GM12878 (cell line): ENCODE results near the gene AFAP1L2. TPM values are rescaled to one million over a fixed set of nuclear protein-coding genes. Genes with fewer than 3 reads are reported as not detected.

Source experiments
- ATAC-seq: fragments of 200-7000 bp; cut with Tn5 transposase; 3 replicates; pipeline ENCODE4 v1.9.1; 2020; ENCODE audit warnings: mild to moderate bottlenecking, moderate library complexity
- BruUV-seq: library from RNA; stranded (reverse); fragments of 400-500 nt; replicated peaks from 2 replicates; lab custom pipeline; 2021; lab: Mats Ljungman, UMichigan
- CTCF ChIA-PET: fragments of 300-600 bp; sonication (Branson Sonifier 250); formaldehyde crosslinking; extraction: SDS; loops from one replicate; lab custom pipeline; 2021; ENCODE audit warnings: inconsistent platforms; lab: Yijun Ruan, JAX
- POLR2A ChIA-PET: fragments of 350-600 bp; formaldehyde crosslinking; extraction: SDS; loops from one replicate; lab custom pipeline; 2021; ENCODE audit warnings: inconsistent platforms; lab: Charles Lee
- RAD21 ChIA-PET: fragments of 300-600 bp; sonication (Branson Sonifier 250); formaldehyde crosslinking; loops from one replicate; lab custom pipeline; 2023; ENCODE audit warnings: antibody characterized with exemption; ENCODE audit not compliant: unreplicated experiment; lab: Charles Lee
- SMC1A ChIA-PET: fragments of 300-600 bp; sonication (Branson Sonifier 250); formaldehyde crosslinking; loops from one replicate; lab custom pipeline; 2023; ENCODE audit not compliant: unreplicated experiment, uncharacterized antibody; lab: Charles Lee
- DNase-seq: peaks from one replicate; pipeline ENCODE4 v3.0.0-alpha.2; 2011; ENCODE audit warnings: low read depth, low spot score
- FAIRE-seq: peaks from 3 replicates; lab custom pipeline; 2011; peaks lifted over from hg19 to GRCh38; lab: Jason Lieb, UNC
- H2AFZ ChIP-seq: 2 replicates; pipeline ENCODE4 v1.6.0; 2011; ENCODE audit warnings: low read depth, low read length, control low read depth; ENCODE audit not compliant: control insufficient read depth
- H3K27ac ChIP-seq: 2 replicates; pipeline ENCODE4 v1.5.1; 2011; ENCODE audit warnings: control low read depth; ENCODE audit not compliant: control insufficient read depth, insufficient read depth
- H3K27me3 ChIP-seq, 2 experiments: replicated peaks in 1 of 2; 2 replicates each; pipeline versions ENCODE4 v1.6.0 to v1.6.1; 2011; ENCODE audit warnings: low read length in 1 of 2; ENCODE audit not compliant: control insufficient read depth in 2 of 2, insufficient read depth in 2 of 2
- H3K36me3 ChIP-seq, 2 experiments: 2 replicates each; pipeline ENCODE4 v1.5.1; 2011; ENCODE audit warnings: low read length in 1 of 2; ENCODE audit not compliant: control insufficient read depth in 2 of 2, insufficient read depth in 2 of 2
- H3K4me1 ChIP-seq: 2 replicates; pipeline ENCODE4 v1.6.1; 2011; ENCODE audit warnings: mild to moderate bottlenecking, low read length, moderate library complexity, mixed read lengths; ENCODE audit not compliant: control insufficient read depth, insufficient read depth
- H3K4me2 ChIP-seq: 2 replicates; pipeline ENCODE4 v1.6.0; 2011; ENCODE audit warnings: control low read depth; ENCODE audit not compliant: control insufficient read depth, insufficient read depth
- H3K4me3 ChIP-seq: fragments of 200-600 bp; sonication (generic); 2 replicates; pipeline ENCODE4 v1.5.1; 2016
- H3K79me2 ChIP-seq: 2 replicates; pipeline ENCODE4 v1.6.0; 2011; ENCODE audit warnings: low read length; ENCODE audit not compliant: control insufficient read depth, insufficient read depth
- H3K9ac ChIP-seq: 2 replicates; pipeline ENCODE4 v1.8.0; 2011; ENCODE audit warnings: low read length, control low read depth, mixed read lengths; ENCODE audit not compliant: control insufficient read depth, insufficient read depth
- H3K9me3 ChIP-seq: replicated peaks from 3 replicates; pipeline ENCODE4 v1.5.1; 2011; ENCODE audit warnings: mild to moderate bottlenecking, low read length; ENCODE audit not compliant: control insufficient read depth, insufficient read depth
- H4K20me1 ChIP-seq: 2 replicates; pipeline ENCODE4 v1.6.0; 2011; ENCODE audit not compliant: control insufficient read depth, insufficient read depth
- BMI1 ChIP-seq: fragments of 450-650 bp; IDR thresholded peaks from 2 replicates; pipeline ENCODE4 v1.6.1; 2016; ENCODE audit warnings: mild to moderate bottlenecking, moderate library complexity, borderline replicate concordance
- CBFB ChIP-seq: IDR thresholded peaks from 2 replicates; pipeline ENCODE4 v1.6.1; 2016; ENCODE audit warnings: antibody characterized with exemption, low read depth
- CHD4 ChIP-seq: fragments of 200-600 bp; sonication (generic); IDR thresholded peaks from 2 replicates; pipeline ENCODE4 v1.6.1; 2016; ENCODE audit warnings: mild to moderate bottlenecking
- HDAC2 ChIP-seq: fragments of 200-600 bp; sonication (generic); IDR thresholded peaks from 2 replicates; pipeline ENCODE4 v1.6.1; 2017
- IRF4 ChIP-seq: IDR thresholded peaks from 2 replicates; pipeline ENCODE4 v1.6.1; 2011; ENCODE audit warnings: low read depth, low read length
- NFIC ChIP-seq: IDR thresholded peaks from 2 replicates; pipeline ENCODE4 v1.6.1; 2012; ENCODE audit warnings: low read depth, mild to moderate bottlenecking, inconsistent platforms, low read length, moderate library complexity
- NFXL1 ChIP-seq: fragments of 450-650 bp; IDR thresholded peaks from 2 replicates; pipeline ENCODE4 v1.6.1; 2017; ENCODE audit warnings: antibody characterized with exemption, mild to moderate bottlenecking, borderline replicate concordance
- NRF1 ChIP-seq: conservative IDR thresholded peaks from 2 replicates; pipeline ENCODE4 v1.6.1; 2011; ENCODE audit warnings: mild to moderate bottlenecking, low read depth, low read length, improper control_type of control experiment
- PBX3 ChIP-seq: IDR thresholded peaks from 2 replicates; pipeline ENCODE4 v1.6.1; 2011; ENCODE audit warnings: mild to moderate bottlenecking, low read depth, low read length, moderate library complexity; ENCODE audit not compliant: insufficient replicate concordance
- POLR2AphosphoS5 ChIP-seq: IDR thresholded peaks from 2 replicates; pipeline ENCODE4 v1.6.1; 2011; ENCODE audit warnings: mild to moderate bottlenecking, low read length, inconsistent platforms
- RB1 ChIP-seq: fragments of 450-650 bp; formaldehyde crosslinking; IDR thresholded peaks from 2 replicates; pipeline ENCODE4 v1.6.1; 2017; ENCODE audit warnings: mild to moderate bottlenecking, borderline replicate concordance
- RBBP5 ChIP-seq: fragments of 200-600 bp; sonication (generic); conservative IDR thresholded peaks from 2 replicates; pipeline ENCODE4 v1.6.1; 2016
- SMAD1 ChIP-seq: fragments of 450-650 bp; IDR thresholded peaks from 2 replicates; pipeline ENCODE4 v1.6.1; 2018; ENCODE audit warnings: mild to moderate bottlenecking, low read depth; ENCODE audit not compliant: partially characterized antibody
- SREBF2 ChIP-seq: IDR thresholded peaks from 2 replicates; pipeline ENCODE4 v1.6.1; 2012; ENCODE audit warnings: mild to moderate bottlenecking, low read length
- STAT1 ChIP-seq: fragments of 450-650 bp; conservative IDR thresholded peaks from 2 replicates; pipeline ENCODE4 v1.6.1; 2014; ENCODE audit warnings: antibody characterized with exemption, mild to moderate bottlenecking
- USF2 ChIP-seq: IDR thresholded peaks from 2 replicates; pipeline ENCODE4 v1.6.1; 2011; ENCODE audit warnings: low read depth, low read length, improper control_type of control experiment, borderline replicate concordance
- WRNIP1 ChIP-seq: IDR thresholded peaks from 2 replicates; pipeline ENCODE4 v1.6.1; 2011; ENCODE audit warnings: low read depth, low read length, improper control_type of control experiment, borderline replicate concordance
- ZNF622 ChIP-seq: fragments of 450-650 bp; IDR thresholded peaks from 2 replicates; pipeline ENCODE4 v1.6.1; 2017; ENCODE audit warnings: mild to moderate bottlenecking, inconsistent platforms
- WGBS: methylation state at CpG from one replicate; pipeline ENCODE4 v1.1.6; 2016; ENCODE audit warnings: low lambda C conversion rate; ENCODE audit not compliant: insufficient replicate concordance, insufficient coverage; ENCODE audit errors: missing lambda C conversion rate; 5-methylcytosine and 5-hydroxymethylcytosine counted together
- in situ Hi-C: fragments of 300-500 bp; cut with MboI; formaldehyde crosslinking; loops from 9 replicates; pipeline ENCODE4 v1.14.3; 2018; ENCODE audit warnings: mixed read lengths
- intact Hi-C: fragments of 100-400 bp; cut with micrococcal nuclease; formaldehyde crosslinking; loops from one replicate; pipeline ENCODE4 v1.14.2; 2022; ENCODE audit not compliant: unreplicated experiment
- polyA plus RNA-seq, 11 experiments: library from polyadenylated mRNA; depleted of rRNA in 4 of 11; unstranded in 6 of 11; stranded (reverse) in 5 of 11; fragments of >200 nt; fragmentation: Nextera tagmentation in 4 of 11; fragmentation: Illumina TruSeq in 1 of 11; extraction: Ambion mirVana in 4 of 11; extraction: Trizol in 1 of 11; gene quantifications; 1 replicate in 1 of 11; 2 replicates in 10 of 11; pipeline versions ENCODE4 v1.2.1 to v1.2.3, GENCODE V29; 2011 to 2016; ENCODE audit warnings: inconsistent platforms in 2 of 11, missing spikeins in 2 of 11, low read depth in 1 of 11
- total RNA-seq, 4 experiments: library from RNA; depleted of rRNA in 3 of 4; stranded (reverse); fragments of >200 nt in 3 of 4; fragmentation: Illumina TruSeq in 1 of 4; extraction: Trizol in 1 of 4; gene quantifications; 2 replicates each; pipeline versions ENCODE4 v1.2.1 to v1.2.3, GENCODE V29; 2013 to 2021
- TF ChIP-seq, protein P1 (sequence below): fragments of 150-350 bp; IDR thresholded peaks from 2 replicates; pipeline ENCODE4 v1.6.1; 2016; ENCODE audit warnings: low read depth, low read length

AFAP1L2 gene
- total and polyA plus RNA-seq, 10 of the 15 experiments (the other 5 are each of a cell fraction or from before 2014, with no cell fraction given): 0.03 to 4.0 (median 0.34) TPM

DNA sequence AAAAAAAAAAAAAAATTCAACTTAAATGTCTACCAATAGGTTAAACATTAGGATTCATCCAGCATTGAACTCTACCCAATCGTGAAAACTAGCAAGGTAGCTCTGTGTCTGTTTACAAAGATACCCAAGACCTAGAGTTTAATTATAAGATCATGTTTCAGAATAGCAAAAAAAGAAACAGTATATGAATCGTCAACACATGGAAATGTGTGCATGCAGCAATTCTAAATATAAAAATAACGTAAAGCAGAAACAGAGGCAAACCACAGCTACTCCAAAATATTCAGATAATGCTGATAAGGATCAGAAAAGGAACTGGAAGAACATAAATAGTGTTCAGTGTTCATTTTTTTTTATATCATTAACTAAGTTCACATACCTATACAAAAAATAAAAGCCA, 68.7 kb downstream of the AFAP1L2 start:
- WGBS: 9% methylated on average over 3 of the region's 3 CpGs
- intact Hi-C loops (no loop called here), in situ Hi-C loops (no loop called here)
- TF ChIP-seq CBFB (no peak), CHD4 (no peak), RB1 (no peak), NFIC (no peak), STAT1 (no peak), RBBP5 (no peak), USF2 (no peak), HDAC2 (no peak), POLR2AphosphoS5 (no peak), SREBF2 (no peak), PBX3 (no peak), BMI1 (no peak), NFXL1 (no peak), ZNF622 (no peak), NRF1 (no peak), IRF4 (no peak), WRNIP1 (no peak), SMAD1 (no peak)
- TF ChIP-seq, protein P1, sequence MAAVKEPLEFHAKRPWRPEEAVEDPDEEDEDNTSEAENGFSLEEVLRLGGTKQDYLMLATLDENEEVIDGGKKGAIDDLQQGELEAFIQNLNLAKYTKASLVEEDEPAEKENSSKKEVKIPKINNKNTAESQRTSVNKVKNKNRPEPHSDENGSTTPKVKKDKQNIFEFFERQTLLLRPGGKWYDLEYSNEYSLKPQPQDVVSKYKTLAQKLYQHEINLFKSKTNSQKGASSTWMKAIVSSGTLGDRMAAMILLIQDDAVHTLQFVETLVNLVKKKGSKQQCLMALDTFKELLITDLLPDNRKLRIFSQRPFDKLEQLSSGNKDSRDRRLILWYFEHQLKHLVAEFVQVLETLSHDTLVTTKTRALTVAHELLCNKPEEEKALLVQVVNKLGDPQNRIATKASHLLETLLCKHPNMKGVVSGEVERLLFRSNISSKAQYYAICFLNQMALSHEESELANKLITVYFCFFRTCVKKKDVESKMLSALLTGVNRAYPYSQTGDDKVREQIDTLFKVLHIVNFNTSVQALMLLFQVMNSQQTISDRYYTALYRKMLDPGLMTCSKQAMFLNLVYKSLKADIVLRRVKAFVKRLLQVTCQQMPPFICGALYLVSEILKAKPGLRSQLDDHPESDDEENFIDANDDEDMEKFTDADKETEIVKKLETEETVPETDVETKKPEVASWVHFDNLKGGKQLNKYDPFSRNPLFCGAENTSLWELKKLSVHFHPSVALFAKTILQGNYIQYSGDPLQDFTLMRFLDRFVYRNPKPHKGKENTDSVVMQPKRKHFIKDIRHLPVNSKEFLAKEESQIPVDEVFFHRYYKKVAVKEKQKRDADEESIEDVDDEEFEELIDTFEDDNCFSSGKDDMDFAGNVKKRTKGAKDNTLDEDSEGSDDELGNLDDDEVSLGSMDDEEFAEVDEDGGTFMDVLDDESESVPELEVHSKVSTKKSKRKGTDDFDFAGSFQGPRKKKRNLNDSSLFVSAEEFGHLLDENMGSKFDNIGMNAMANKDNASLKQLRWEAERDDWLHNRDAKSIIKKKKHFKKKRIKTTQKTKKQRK: no peak
- SMC1A ChIA-PET: interaction anchor here (1.6 kb wide), 1 partner anchor 100 kb away, joined by 3 read pairs; no protein-coding TSS in a partner anchor
- BruUV-seq: no TSS peak
- RAD21 ChIA-PET: no interaction called here
- Histone ChIP-seq H3K9me3 (no peaks in the 10 kb centered on the region), H3K79me2 (no peaks in the 10 kb centered on the region), H3K9ac (no peak overlapping the region), H3K36me3 (no peaks in the 10 kb centered on the region), H3K4me3 (no peak overlapping the region), H4K20me1 (no peaks in the 10 kb centered on the region), H3K27ac (no peak overlapping the region), H3K4me2 (no peak overlapping the region), H2AFZ (no peak overlapping the region), H3K27me3 (peaks cover 0 to 2% of the 10 kb centered on the region in 2 experiments; a peak in 2 of 4 replicates), H3K4me1 (peaks cover 4% of the 10 kb centered on the region; the same call in 1 of the 2 replicates)
- POLR2A ChIA-PET: no interaction called here
- FAIRE-seq: no peak
- CTCF ChIA-PET: interaction anchor here (4.2 kb wide), 1 partner anchor 32 kb away, joined by 16 read pairs; no protein-coding TSS in a partner anchor
- DNase-seq: no peak
- no peak for ATAC-seq
